ENCODE results near the gene SEC14L1. TPM values are rescaled to one million over a fixed set of nuclear protein-coding genes. Genes with fewer than 3 reads are reported as not detected.
A peak's percentile ranks its signal among the peaks of the same experiment; 100 is the strongest.

Gene SEC14L1
- total RNA-seq, 1 experiment from 2014 or later: 50.6 TPM

- Mint-ChIP-seq H3K4me3 (ENCODE audit: low read depth, unreplicated experiment) (no peak overlapping the region), H3K9me3 (ENCODE audit: low read depth, unreplicated experiment) (no peaks in the 10 kb centered on the region), H3K36me3 (ENCODE audit: insufficient read depth, unreplicated experiment) (peaks cover 32% of the 10 kb centered on the region), H3K4me1 (ENCODE audit: low read depth, unreplicated experiment) (no peaks in the 10 kb centered on the region), H3K27ac (ENCODE audit: unreplicated experiment) (no peak overlapping the region), H3K27me3 (ENCODE audit: unreplicated experiment) (no peaks in the 10 kb centered on the region)
- no peak for TF ChIP-seq CTCF (IDR thresholded peaks at IDR 0.05; ENCODE audit: unreplicated experiment)
- no TSS peak for BruUV-seq (replicated peaks)
- intact Hi-C loops (cut with micrococcal nuclease; ENCODE audit: unreplicated experiment): no loop called here
- no peak for DNase-seq
- CTCF ChIA-PET: no interaction called here
Measured at GRCh38 chr17:77217566-77217965, 76.8 kb downstream of the SEC14L1 start.

DNA sequence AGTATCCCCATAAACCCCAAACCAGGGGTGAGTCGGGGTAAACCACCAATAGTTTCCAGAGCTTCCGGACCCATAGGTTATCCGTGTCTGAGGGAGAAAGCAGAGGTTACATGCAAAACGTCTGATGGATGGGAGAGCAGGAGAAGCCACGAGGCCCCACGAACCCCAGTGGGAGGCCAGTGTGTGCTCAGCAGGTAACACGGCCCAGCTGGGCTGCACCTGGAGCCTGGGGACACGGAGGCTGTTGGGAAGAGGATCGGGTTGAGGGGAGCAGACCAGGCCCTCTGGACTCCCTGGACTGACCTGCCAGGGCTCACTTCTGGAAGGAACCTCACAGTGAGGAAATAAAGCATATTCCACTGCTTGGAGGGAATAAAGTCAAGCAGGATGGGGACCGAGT, 78.1 kb downstream of the SEC14L1 start:
- no peak for DNase-seq
- H3K36me3 Mint-ChIP-seq (ENCODE audit: insufficient read depth, unreplicated experiment): peaks cover 29% of the 10 kb centered on the region
- H3K9me3 Mint-ChIP-seq (ENCODE audit: low read depth, unreplicated experiment): no peaks in the 10 kb centered on the region
- no peaks in the 10 kb centered on the region for H3K4me1 Mint-ChIP-seq (ENCODE audit: low read depth, unreplicated experiment)
- H3K4me3 Mint-ChIP-seq (ENCODE audit: low read depth, unreplicated experiment): no peak overlapping the region
- intact Hi-C loops (cut with micrococcal nuclease; ENCODE audit: unreplicated experiment): no loop called here
- no peaks in the 10 kb centered on the region for H3K27me3 Mint-ChIP-seq (ENCODE audit: unreplicated experiment)
- CTCF ChIA-PET: no interaction called here
- TF ChIP-seq CTCF (IDR thresholded peaks at IDR 0.05; ENCODE audit: unreplicated experiment): no peak
- peak overlapping the region; percentile 47 for H3K27ac Mint-ChIP-seq (ENCODE audit: unreplicated experiment)
- no TSS peak for BruUV-seq (replicated peaks)

- CTCF ChIA-PET: no interaction called here
- Mint-ChIP-seq H3K4me1 (ENCODE audit: low read depth, unreplicated experiment) (no peaks in the 10 kb centered on the region), H3K4me3 (ENCODE audit: low read depth, unreplicated experiment) (no peak overlapping the region), H3K27ac (ENCODE audit: unreplicated experiment) (no peak overlapping the region), H3K9me3 (ENCODE audit: low read depth, unreplicated experiment) (no peaks in the 10 kb centered on the region), H3K36me3 (ENCODE audit: insufficient read depth, unreplicated experiment) (peaks cover 20% of the 10 kb centered on the region), H3K27me3 (ENCODE audit: unreplicated experiment) (no peaks in the 10 kb centered on the region)
- BruUV-seq (replicated peaks): no TSS peak
- no peak for DNase-seq
- intact Hi-C loops (cut with micrococcal nuclease; ENCODE audit: unreplicated experiment): no loop called here
- no peak for TF ChIP-seq CTCF (IDR thresholded peaks at IDR 0.05; ENCODE audit: unreplicated experiment)
Measured at GRCh38 chr17:77222356-77222755, 81.6 kb downstream of the SEC14L1 start.

- BruUV-seq (replicated peaks): no TSS peak
- no peaks in the 10 kb centered on the region for H3K4me1 Mint-ChIP-seq (ENCODE audit: low read depth, unreplicated experiment)
- H3K9me3 Mint-ChIP-seq (ENCODE audit: low read depth, unreplicated experiment): no peaks in the 10 kb centered on the region
- H3K4me3 Mint-ChIP-seq (ENCODE audit: low read depth, unreplicated experiment): no peak overlapping the region
- H3K36me3 Mint-ChIP-seq (ENCODE audit: insufficient read depth, unreplicated experiment): peaks cover 14% of the 10 kb centered on the region
- intact Hi-C loops (cut with micrococcal nuclease; ENCODE audit: unreplicated experiment): no loop called here
- DNase-seq: no peak
- TF ChIP-seq CTCF (IDR thresholded peaks at IDR 0.05; ENCODE audit: unreplicated experiment): no peak
- H3K27me3 Mint-ChIP-seq (ENCODE audit: unreplicated experiment): no peaks in the 10 kb centered on the region
- CTCF ChIA-PET: interaction anchor here (0.6 kb wide), 1 partner anchor 51 kb away, joined by 8 read pairs; no protein-coding TSS in a partner anchor
- no peak overlapping the region for H3K27ac Mint-ChIP-seq (ENCODE audit: unreplicated experiment)
Measured at GRCh38 chr17:77223642-77224420, 83.1 kb downstream of the SEC14L1 start.
